ENCODE measurements around the gene ANXA4.

Gene ANXA4

DNA sequence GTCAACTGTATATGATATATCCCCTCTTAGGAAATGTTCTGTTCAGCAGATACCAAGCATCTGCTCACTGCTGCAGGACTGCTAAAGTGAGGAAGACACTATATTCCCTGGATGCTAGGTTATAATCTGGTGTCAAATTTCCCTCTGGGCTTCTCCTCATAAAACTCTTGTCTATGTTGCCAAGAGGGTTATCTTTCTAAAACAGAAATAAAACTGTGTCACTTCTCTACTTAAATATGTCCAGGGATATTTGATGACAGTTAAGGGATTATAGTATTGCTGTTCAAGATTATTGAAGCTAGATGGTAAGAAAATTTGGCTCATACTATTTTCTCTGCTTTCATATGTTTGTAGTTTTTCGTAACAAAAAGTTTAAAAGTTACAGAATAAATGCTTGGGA, 121.4 kb downstream of the ANXA4 start:
- no peak for DNase-seq

All from AML-193 (cell line).